GM23338 (cell line): ENCODE data around the gene CAMTA1. TPM values are rescaled to one million over a fixed set of nuclear protein-coding genes. Genes with fewer than 3 reads are reported as not detected.

ENCODE experiments used
- ATAC-seq: fragments of 200-7000 bp; cut with Tn5 transposase; 3 replicates; pipeline ENCODE4 v1.9.1; 2020
- DNase-seq: peaks from one replicate; pipeline ENCODE4 v3.0.0-alpha.2; 2015; ENCODE audit warnings: low spot score
- H2AFZ ChIP-seq: fragments of 200-600 bp; sonication (generic); 2 replicates; pipeline ENCODE4 v1.8.0; 2016; ENCODE audit warnings: antibody characterized with exemption, mild to moderate bottlenecking, moderate library complexity
- H3F3A ChIP-seq: fragments of 200-600 bp; sonication (generic); replicated peaks from 2 replicates; pipeline ENCODE4 v1.8.0; 2017; ENCODE audit warnings: antibody characterized with exemption, mixed run types, low read depth
- H3K27ac ChIP-seq: fragments of 200-600 bp; sonication (generic); 2 replicates; pipeline ENCODE4 v1.6.1; 2016; ENCODE audit warnings: low read depth
- H3K27me3 ChIP-seq: fragments of 200-600 bp; sonication (generic); 2 replicates; pipeline ENCODE4 v1.8.0; 2016; ENCODE audit warnings: mild to moderate bottlenecking, mixed run types, moderate library complexity; ENCODE audit not compliant: insufficient read depth
- H3K36me3 ChIP-seq: fragments of 200-600 bp; sonication (generic); 2 replicates; pipeline ENCODE4 v1.8.0; 2016; ENCODE audit warnings: mild to moderate bottlenecking; ENCODE audit not compliant: insufficient read depth
- H3K4me1 ChIP-seq: fragments of 200-600 bp; sonication (generic); 2 replicates; pipeline ENCODE4 v1.8.0; 2016; ENCODE audit warnings: mild to moderate bottlenecking, moderate library complexity; ENCODE audit not compliant: insufficient read depth
- H3K4me2 ChIP-seq: fragments of 200-600 bp; sonication (generic); 2 replicates; pipeline ENCODE4 v1.7.1; 2017; ENCODE audit warnings: mixed run types
- H3K4me3 ChIP-seq: fragments of 200-600 bp; sonication (generic); 2 replicates; pipeline ENCODE4 v1.6.1; 2016; ENCODE audit warnings: mixed run types
- H3K79me2 ChIP-seq: fragments of 200-600 bp; sonication (generic); replicated peaks from 2 replicates; pipeline ENCODE4 v1.8.0; 2017; ENCODE audit warnings: mild to moderate bottlenecking; ENCODE audit not compliant: insufficient read depth
- H3K9me2 ChIP-seq: fragments of 200-600 bp; sonication (generic); 2 replicates; pipeline ENCODE4 v1.8.0; 2017; ENCODE audit not compliant: insufficient read depth
- H4K20me1 ChIP-seq: fragments of 200-600 bp; sonication (generic); replicated peaks from 2 replicates; pipeline ENCODE4 v1.8.0; 2017; ENCODE audit warnings: mild to moderate bottlenecking; ENCODE audit not compliant: insufficient read depth
- H3K27ac Mint-ChIP-seq: 2 replicates; pipeline ENCODE4 v1.8.0; 2020; ENCODE audit warnings: inconsistent platforms, mild to moderate bottlenecking, moderate library complexity, mixed read lengths
- H3K27me3 Mint-ChIP-seq: 3 replicates; pipeline ENCODE4 v1.8.0; 2022; ENCODE audit warnings: low read depth, mild to moderate bottlenecking, moderate library complexity, mixed read lengths, inconsistent platforms; ENCODE audit not compliant: insufficient read depth, poor library complexity
- H3K36me3 Mint-ChIP-seq: 3 replicates; pipeline ENCODE4 v1.8.0; 2021; ENCODE audit warnings: low read depth, mild to moderate bottlenecking, inconsistent platforms, moderate library complexity, mixed read lengths
- H3K4me1 Mint-ChIP-seq: 3 replicates; pipeline ENCODE4 v1.8.0; 2020; ENCODE audit warnings: mild to moderate bottlenecking, inconsistent platforms, mixed read lengths
- H3K4me3 Mint-ChIP-seq: 3 replicates; pipeline ENCODE4 v1.8.0; 2021; ENCODE audit warnings: moderate library complexity, mild to moderate bottlenecking, inconsistent platforms, mixed read lengths
- H3K9me3 Mint-ChIP-seq: 3 replicates; pipeline ENCODE4 v1.8.0; 2020; ENCODE audit warnings: moderate library complexity, mild to moderate bottlenecking, inconsistent platforms, mixed read lengths
- CREB1 ChIP-seq: fragments of 250-450 bp; sonication (Bioruptor Pico); IDR thresholded peaks from 2 replicates; pipeline ENCODE4 v1.5.0; 2020; ENCODE audit warnings: low read depth, mild to moderate bottlenecking, moderate library complexity
- EZH2 ChIP-seq: fragments of 200-600 bp; sonication (generic); IDR thresholded peaks from one replicate; pipeline ENCODE4 v1.8.0; 2017; ENCODE audit warnings: antibody characterized with exemption, mild to moderate bottlenecking, low read depth; ENCODE audit not compliant: unreplicated experiment
- EZH2phosphoT487 ChIP-seq: fragments of 200-600 bp; sonication (generic); IDR thresholded peaks from one replicate; pipeline ENCODE4 v1.8.1; 2018; ENCODE audit warnings: antibody characterized with exemption; ENCODE audit not compliant: unreplicated experiment
- JUNB ChIP-seq: IDR thresholded peaks from one replicate; pipeline ENCODE4 v1.6.1; 2016; ENCODE audit warnings: antibody characterized with exemption; ENCODE audit not compliant: unreplicated experiment
- NANOG ChIP-seq: IDR thresholded peaks from 2 replicates; pipeline ENCODE4 v1.6.1; 2016; ENCODE audit warnings: antibody characterized with exemption, borderline replicate concordance
- ZNF114 ChIP-seq: fragments of 250-450 bp; sonication (Bioruptor Pico); IDR thresholded peaks from 2 replicates; pipeline ENCODE4 v1.5.0; 2020; ENCODE audit warnings: mild to moderate bottlenecking, moderate library complexity
- ZNF331 ChIP-seq: fragments of 250-450 bp; sonication (Bioruptor Pico); IDR thresholded peaks from 2 replicates; pipeline ENCODE4 v1.5.0; 2020; ENCODE audit warnings: low read depth, mild to moderate bottlenecking, moderate library complexity
- ZNF462 ChIP-seq: fragments of 250-450 bp; sonication (Bioruptor Pico); IDR thresholded peaks from 2 replicates; pipeline ENCODE4 v1.5.0; 2020; ENCODE audit warnings: mild to moderate bottlenecking, moderate library complexity
- polyA plus RNA-seq: library from polyadenylated mRNA; unstranded; fragments of >200 nt; fragmentation: Nextera tagmentation; extraction: Ambion mirVana; gene quantifications from 2 replicates; pipeline ENCODE4 v1.2.1, GENCODE V29; 2016
- total RNA-seq: library from RNA; depleted of rRNA; stranded (reverse); fragments of >200 nt; shearing (Covaris generic); gene quantifications from 2 replicates; pipeline ENCODE4 v1.2.3, GENCODE V29; 2014
- TF ChIP-seq, protein P1 (sequence below): IDR thresholded peaks from 2 replicates; pipeline ENCODE4 v1.6.1; 2016; ENCODE audit warnings: antibody characterized with exemption
- TF ChIP-seq, protein P2 (sequence below): IDR thresholded peaks from one replicate; pipeline ENCODE4 v1.6.1; 2018; ENCODE audit warnings: antibody characterized with exemption; ENCODE audit not compliant: unreplicated experiment

CAMTA1 gene
- total and polyA plus RNA-seq, 2 experiments from 2014 or later: 115 to 519 TPM

GRCh38 chr1:7507285-7508019 lies 722.2 kb downstream of the CAMTA1 start (continued):
- TF ChIP-seq ZNF114 (CRISPR knock-in tag): no peak
- no peak for TF ChIP-seq EZH2
- TF ChIP-seq ZNF331 (CRISPR knock-in tag): no peak
- TF ChIP-seq NANOG: no peak
- TF ChIP-seq CREB1 (CRISPR knock-in tag): no peak
- no peak for TF ChIP-seq EZH2phosphoT487
- no peak for TF ChIP-seq JUNB

- Histone ChIP-seq H3K4me2 (no peak overlapping the region), H3K27ac (no peak overlapping the region), H3K36me3 (no peaks in the 10 kb centered on the region), H3K9me2 (peaks cover 4% of the 10 kb centered on the region; the same call in 1 of the 2 replicates), H4K20me1 (no peaks in the 10 kb centered on the region), H3K79me2 (no peaks in the 10 kb centered on the region), H2AFZ (no peak overlapping the region), H3K4me3 (no peak overlapping the region), H3K27me3 (no peaks in the 10 kb centered on the region), H3K4me1 (no peaks in the 10 kb centered on the region), H3F3A (no peaks in the 10 kb centered on the region)
- Mint-ChIP-seq H3K4me3 (no peak overlapping the region), H3K9me3 (no peaks in the 10 kb centered on the region), H3K27ac (no peak overlapping the region), H3K36me3 (no peaks in the 10 kb centered on the region), H3K27me3 (no peaks in the 10 kb centered on the region), H3K4me1 (no peaks in the 10 kb centered on the region; the same call in 2 of the 3 replicates)
- ATAC-seq: no peak
- no peak for DNase-seq
- TF ChIP-seq ZNF462 (CRISPR knock-in tag): no peak
- TF ChIP-seq NANOG: no peak
- no peak for TF ChIP-seq EZH2
- no peak for TF ChIP-seq ZNF331 (CRISPR knock-in tag)
- TF ChIP-seq, protein P1, sequence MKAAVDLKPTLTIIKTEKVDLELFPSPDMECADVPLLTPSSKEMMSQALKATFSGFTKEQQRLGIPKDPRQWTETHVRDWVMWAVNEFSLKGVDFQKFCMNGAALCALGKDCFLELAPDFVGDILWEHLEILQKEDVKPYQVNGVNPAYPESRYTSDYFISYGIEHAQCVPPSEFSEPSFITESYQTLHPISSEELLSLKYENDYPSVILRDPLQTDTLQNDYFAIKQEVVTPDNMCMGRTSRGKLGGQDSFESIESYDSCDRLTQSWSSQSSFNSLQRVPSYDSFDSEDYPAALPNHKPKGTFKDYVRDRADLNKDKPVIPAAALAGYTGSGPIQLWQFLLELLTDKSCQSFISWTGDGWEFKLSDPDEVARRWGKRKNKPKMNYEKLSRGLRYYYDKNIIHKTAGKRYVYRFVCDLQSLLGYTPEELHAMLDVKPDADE: no peak
- TF ChIP-seq ZNF114 (CRISPR knock-in tag): no peak
- no peak for TF ChIP-seq CREB1 (CRISPR knock-in tag)
- TF ChIP-seq, protein P2, sequence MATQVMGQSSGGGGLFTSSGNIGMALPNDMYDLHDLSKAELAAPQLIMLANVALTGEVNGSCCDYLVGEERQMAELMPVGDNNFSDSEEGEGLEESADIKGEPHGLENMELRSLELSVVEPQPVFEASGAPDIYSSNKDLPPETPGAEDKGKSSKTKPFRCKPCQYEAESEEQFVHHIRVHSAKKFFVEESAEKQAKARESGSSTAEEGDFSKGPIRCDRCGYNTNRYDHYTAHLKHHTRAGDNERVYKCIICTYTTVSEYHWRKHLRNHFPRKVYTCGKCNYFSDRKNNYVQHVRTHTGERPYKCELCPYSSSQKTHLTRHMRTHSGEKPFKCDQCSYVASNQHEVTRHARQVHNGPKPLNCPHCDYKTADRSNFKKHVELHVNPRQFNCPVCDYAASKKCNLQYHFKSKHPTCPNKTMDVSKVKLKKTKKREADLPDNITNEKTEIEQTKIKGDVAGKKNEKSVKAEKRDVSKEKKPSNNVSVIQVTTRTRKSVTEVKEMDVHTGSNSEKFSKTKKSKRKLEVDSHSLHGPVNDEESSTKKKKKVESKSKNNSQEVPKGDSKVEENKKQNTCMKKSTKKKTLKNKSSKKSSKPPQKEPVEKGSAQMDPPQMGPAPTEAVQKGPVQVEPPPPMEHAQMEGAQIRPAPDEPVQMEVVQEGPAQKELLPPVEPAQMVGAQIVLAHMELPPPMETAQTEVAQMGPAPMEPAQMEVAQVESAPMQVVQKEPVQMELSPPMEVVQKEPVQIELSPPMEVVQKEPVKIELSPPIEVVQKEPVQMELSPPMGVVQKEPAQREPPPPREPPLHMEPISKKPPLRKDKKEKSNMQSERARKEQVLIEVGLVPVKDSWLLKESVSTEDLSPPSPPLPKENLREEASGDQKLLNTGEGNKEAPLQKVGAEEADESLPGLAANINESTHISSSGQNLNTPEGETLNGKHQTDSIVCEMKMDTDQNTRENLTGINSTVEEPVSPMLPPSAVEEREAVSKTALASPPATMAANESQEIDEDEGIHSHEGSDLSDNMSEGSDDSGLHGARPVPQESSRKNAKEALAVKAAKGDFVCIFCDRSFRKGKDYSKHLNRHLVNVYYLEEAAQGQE: no peak
These were observed 723.0 kb downstream of the CAMTA1 start for GRCh38 chr1:7508052-7508933.
